ENCODE data around the gene YOD1.
A peak's percentile ranks its signal among the peaks of the same experiment; 100 is the strongest.

YOD1 gene

GRCh38 chr1:207051191-207051943 lies at the start of gene YOD1:
YOD1 (minus strand) TSS chr1:207051208; CDS start chr1:207051030, 178 bp downstream.
- no peak for DNase-seq

DNA sequence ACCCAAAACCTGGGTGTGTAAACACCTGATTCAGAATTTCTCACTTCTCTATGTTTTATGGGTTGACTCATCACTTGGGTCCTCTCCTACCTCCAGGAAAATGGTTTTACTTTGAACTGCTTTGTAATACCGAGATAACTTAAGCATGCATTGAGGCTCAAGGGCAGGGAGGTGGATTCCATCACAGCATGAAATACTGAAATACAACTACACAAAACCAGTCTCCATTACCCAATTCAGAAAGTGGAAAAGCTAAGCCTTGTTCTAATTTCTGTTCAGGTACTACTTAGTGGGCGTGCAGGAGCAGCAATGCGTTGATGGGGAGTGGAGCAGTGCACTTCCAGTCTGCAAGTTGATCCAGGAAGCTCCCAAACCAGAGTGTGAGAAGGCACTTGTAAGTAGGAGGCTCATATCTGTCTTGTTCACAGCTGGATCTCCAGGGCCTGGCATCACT lies 46.9 kb upstream of the YOD1 start:
- no peak for DNase-seq

- DNase-seq: no peak
Observed at GRCh38 chr1:207093944-207094343, 42.9 kb upstream of the YOD1 start.

GRCh38 chr1:207091200-207091908 lies 40.3 kb upstream of the YOD1 start:
- no peak for DNase-seq

GRCh38 chr1:207089627-207090355 lies 38.8 kb upstream of the YOD1 start:
- no peak for DNase-seq

DNA sequence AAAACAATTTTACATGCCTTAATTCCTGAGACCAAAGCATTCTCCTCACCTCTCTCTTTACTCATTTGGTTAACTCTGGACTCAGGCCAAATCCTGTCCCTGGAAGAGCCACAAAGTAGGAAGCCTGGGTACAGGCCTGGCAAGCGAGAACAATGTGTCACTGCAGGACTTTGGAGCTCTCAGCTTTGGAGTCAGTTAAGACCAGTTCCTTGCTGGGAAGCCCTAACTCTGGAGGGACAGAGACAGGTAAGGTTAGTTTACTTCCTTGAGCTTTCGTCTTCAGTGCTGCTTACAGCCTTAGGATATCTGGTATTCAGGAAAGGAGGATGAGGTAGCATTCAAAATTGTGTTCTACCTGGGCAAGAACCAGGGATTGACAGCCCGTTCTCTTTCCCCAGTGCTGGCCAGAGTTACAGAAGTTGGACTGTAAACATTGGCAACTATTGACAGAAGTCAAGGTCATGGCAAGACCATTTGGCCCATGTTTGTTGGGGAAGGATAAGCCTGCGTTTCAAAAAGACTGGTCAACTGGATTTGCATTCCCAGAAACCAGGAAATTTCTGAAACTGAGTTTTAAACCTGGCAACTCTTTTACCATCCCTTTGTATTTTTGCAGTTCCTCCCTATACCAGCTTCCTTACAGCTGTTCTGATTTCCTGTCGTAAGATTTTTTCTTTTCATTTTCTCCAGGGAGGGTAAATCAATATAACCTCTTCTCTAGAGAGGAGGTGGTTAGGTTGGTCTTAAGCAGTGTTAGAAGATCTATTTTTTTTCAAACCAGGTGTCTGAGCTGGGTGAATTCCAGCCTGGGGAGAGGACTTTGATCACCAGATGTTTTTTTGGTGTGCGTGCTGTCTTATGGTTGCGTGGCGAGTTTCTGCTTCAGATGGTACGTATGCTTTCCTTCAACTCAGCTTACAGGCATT lies 38.0 kb upstream of the YOD1 start, which contains the start of gene C4BPB:
C4BPB (plus strand) TSS at position 160 of the 926 bp plus-strand sequence; CDS start at position 832, 672 bp downstream.
- DNase-seq: no peak

DNA sequence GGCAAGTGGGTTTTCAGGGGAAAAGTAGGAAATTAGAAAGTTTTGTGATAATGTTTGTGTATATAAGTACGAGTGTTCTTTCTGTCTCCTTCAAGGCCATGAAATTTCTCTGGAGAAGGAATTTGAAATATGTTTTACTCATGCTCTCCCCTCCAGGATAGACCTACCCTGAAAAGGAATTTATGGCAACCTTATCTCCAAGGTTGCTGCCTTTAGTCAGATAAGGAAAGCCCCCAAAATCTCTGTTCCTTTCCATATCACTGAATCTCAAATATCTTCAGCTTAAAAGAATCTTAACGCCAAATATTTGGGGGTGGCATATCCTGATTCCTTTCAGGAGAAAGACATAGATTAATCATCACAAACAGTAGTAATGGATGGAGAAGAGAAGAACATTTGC lies 37.2 kb upstream of the YOD1 start:
- no peak for DNase-seq

DNA sequence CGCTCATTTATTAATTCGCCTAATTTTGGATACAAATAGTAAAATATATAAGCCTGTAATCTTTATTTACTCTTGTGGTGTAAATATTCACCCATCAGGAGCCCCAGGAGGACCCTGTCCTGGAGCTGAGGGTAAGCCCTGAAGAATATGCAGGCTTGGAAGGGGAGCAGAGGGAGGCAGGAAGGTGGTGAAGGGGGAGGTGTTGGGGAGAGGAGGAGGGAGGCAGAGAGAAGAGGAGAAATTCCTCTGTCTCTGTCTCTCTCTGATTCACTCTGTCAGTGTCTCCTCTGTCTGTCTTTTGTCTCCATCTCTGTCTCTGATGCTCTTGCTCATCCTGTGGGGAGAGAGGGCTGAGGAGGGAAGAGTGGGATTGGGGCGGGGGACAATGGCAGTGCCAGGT lies 34.9 kb upstream of the YOD1 start:
- no peak for DNase-seq

DNA sequence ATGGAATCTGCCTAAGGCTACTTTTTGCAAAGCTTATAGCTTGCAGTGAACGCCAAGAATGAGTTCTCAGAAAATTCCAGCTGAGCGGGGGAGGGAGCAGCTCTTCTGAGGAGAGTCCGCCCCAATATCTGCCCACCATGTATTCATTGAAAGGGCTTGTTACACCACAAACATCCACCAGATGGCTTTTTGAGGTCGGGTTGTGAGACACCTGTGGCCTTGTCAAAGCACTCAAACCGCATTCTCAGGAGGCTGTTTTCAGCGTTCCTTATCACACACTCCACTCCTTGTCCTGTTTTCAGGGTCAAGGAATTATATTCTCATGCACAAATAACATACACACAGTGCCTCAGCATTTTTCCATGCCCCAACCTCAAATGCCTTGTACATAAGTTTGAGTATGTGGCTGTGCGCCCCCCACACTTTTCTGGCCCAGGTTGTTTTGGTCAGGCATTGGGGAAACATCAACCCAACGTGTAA lies 33.7 kb upstream of the YOD1 start:
- peak; percentile 30 for DNase-seq

- no peak for DNase-seq
Observed at GRCh38 chr1:207084232-207084631, 33.2 kb upstream of the YOD1 start.

GRCh38 chr1:207081806-207082205 lies 30.8 kb upstream of the YOD1 start:
- DNase-seq: no peak

DNA sequence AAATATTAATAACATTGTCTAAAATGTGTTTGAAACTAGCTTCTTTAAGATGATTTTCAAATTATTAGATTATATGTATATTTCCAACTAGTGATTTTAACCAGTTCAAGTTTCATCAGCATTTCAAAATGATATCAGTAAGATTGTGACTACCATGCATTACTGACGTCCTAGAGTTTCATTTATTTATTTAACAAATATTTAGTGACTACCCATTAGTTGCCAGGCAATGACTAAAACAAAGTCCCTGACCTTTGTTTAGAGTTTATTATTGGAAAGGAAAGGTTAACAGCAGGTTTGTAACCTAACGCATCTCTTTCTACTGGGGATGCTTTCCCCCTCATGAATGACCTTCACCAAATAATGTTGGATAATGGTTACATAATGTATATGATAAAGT lies 30.1 kb upstream of the YOD1 start:
- DNase-seq: no peak

GRCh38 chr1:207079706-207080241 lies 28.8 kb upstream of the YOD1 start:
- no peak for DNase-seq

DNA sequence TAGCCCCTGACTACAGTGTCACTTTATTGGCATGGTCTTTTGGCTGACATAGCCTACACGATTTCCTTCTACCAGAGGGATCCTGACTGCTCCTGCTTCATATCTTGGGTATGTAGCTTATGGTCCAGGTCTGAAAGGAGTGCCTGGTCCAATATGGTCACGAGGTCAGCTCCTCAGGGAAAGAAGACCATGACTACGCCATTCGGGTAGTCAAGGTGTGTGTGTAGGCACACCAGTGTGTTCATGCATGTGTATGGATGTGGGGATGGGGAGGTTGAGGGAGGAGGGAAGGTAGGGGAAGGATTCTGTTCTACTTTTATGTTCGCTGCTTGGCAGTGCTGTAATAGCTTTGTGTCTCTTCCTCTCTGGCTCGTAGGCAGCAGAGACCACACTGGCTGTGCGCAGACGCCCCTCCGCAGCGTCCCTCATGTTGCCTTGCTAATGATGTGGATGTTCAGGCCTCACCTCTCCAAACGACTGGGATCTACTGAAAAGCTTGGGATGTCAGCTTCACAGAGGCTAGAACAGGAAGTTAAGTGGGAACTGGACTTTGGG lies 27.6 kb upstream of the YOD1 start:
- no peak for DNase-seq

- peak; percentile 69 for DNase-seq
Observed at GRCh38 chr1:207077470-207078377, 26.7 kb upstream of the YOD1 start.

DNA sequence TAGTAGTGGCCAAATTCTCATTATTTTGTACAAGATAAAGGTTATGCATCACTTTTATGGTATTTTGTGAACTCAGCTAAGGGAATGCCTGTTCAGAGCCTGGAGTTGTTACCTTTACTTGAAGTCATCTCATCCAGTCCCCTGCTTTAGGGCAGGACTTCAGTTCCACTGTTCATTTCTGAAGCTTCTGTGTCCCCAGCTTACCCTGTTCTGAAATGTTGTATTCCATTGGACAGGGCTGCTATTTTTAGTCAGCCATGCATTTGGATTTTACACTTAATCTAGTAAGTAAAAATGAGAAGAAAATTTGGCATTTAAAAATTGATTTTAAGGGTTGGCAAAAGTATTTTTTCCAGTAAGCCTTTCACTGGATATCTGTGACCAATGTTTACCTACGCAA lies 26.0 kb upstream of the YOD1 start:
- DNase-seq: no peak

- DNase-seq: no peak
Observed at GRCh38 chr1:207076181-207076955, 25.4 kb upstream of the YOD1 start.

DNA sequence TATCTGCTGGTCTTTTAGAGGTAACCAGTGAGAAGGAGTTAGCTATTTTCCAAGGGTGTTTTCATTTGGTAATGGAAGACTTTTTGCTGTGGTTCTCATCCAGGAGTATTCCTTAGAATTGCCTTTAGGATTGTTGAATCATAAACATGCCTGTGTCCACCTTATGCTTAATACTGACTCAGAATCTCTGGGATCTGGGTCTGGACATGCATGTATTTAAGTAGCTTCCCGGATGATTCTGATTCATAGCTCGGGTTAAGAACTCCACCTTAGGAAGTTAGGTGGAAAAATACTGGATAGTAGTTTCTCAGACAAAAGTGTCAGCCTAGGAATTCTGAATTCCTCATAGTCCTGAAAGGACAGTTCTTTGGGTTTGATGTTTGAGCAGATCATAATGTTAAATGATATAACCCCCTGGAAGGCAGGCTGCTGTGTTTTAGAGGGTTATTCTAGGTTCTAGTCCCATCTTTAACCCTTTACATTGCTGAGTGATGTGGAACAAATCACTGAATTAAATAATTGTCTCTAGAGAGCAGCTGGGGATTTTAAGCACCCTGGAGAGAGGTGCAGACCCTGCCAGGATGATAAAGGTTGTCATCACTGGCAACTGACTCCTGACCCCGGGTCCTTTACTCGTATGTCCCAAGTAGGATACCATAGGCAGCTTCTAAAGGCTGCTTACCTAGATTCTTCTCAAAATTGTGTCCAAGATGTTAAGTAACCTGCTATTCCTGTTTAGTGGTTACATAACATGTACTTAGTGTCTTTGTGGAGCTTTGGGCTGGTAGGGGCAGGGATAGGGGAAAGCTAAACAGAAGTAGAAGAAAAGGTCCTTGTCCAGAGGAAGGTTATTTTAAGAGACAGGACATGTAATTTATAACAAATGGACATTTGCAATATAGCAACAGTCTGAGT lies 23.2 kb upstream of the YOD1 start:
- no peak for DNase-seq

DNA sequence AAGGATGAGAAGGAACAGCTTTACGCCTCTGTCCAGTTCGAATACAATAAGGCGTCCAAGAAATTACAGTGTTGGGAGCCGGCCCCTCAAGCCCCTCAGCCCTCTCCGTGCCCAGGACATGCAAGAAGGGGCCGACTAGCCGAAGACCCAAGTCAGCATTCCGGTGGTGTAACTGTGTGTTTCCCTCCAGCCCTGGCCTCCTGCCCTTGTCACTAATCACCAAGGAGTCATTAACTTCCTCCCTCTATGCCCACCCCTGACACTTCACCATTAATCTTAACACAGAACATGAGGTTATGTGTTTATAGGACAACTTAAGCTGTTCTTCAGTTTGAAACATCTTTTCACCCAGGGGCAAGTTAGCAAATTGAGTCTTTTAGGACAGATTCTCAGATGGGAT lies 21.2 kb upstream of the YOD1 start:
- DNase-seq: no peak

Data from KG1 (cell line).